ENCODE measurements around the gene DNASE2B. TPM values are rescaled to one million over a fixed set of nuclear protein-coding genes. Genes with fewer than 3 reads are reported as not detected.

DNASE2B gene
- total RNA-seq, 1 experiment from 2014 or later = not detected

DNA sequence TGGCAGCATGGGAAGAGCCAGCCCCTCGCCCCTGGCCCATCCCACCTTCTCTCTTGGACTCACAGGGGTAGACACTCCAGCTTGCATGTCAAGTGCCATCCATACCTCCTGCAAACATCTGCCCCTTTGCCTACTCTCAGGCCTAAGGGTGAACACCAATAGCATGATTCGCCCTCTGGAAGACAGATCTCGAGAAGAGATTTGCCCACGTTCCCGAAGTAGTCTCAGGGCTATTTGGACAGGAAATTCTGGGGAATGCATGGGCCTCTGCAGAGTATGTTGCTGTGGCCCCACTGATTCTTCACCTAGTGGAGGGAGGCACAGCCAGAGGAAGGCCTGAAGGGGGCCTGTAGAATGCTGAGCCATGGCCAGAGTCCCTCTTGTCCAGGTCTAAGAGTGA, 29.8 kb upstream of the DNASE2B start:
- no peak overlapping the region for H4K8ac ChIP-seq (replicated peaks; ENCODE audit: insufficient read length, low read depth, low read length)
- no peaks in the 10 kb centered on the region for H4K20me1 ChIP-seq (ENCODE audit: control insufficient read depth, insufficient read depth, insufficient read length)
- no peak overlapping the region for H2AFZ ChIP-seq (ENCODE audit: low read length)
- Mint-ChIP-seq H3K4me1 (no peaks in the 10 kb centered on the region), H3K36me3 (ENCODE audit: insufficient read depth in 1 of 3, low read depth in 3 of 3) (no peaks in the 10 kb centered on the region; a peak in 1 of 7 replicates), H3K4me3 (no peak overlapping the region), H3K27me3 (ENCODE audit: low read depth) (no peaks in the 10 kb centered on the region; the same call in 1 of the 2 replicates), H3K27ac (no peak overlapping the region), H3K9me3 (no peaks in the 10 kb centered on the region)
- H3K9me3 ChIP-seq (ENCODE audit: control insufficient read depth, low read depth, low read length) = no peaks in the 10 kb centered on the region
- H2BK120ac ChIP-seq (ENCODE audit: low read depth, low read length, poor library complexity, severe bottlenecking) = no peak overlapping the region
- no peak overlapping the region for H4K5ac ChIP-seq (ENCODE audit: insufficient read length, low read depth, low read length)
- no peak overlapping the region for H2BK20ac ChIP-seq (ENCODE audit: low read depth, low read length, poor library complexity, severe bottlenecking)
- H3K56ac ChIP-seq (ENCODE audit: insufficient read length, low read depth, low read length) = no peak overlapping the region
- no peak overlapping the region for H3K27ac ChIP-seq (ENCODE audit: insufficient read length, low read depth, low read length)
- no peaks in the 10 kb centered on the region for H3K4me1 ChIP-seq (ENCODE audit: insufficient read depth, low read length)
- H3K14ac ChIP-seq (ENCODE audit: insufficient read depth, low read length) = no peak overlapping the region
- H3K79me1 ChIP-seq (ENCODE audit: insufficient read depth, low read depth, low read length, poor library complexity, severe bottlenecking) = no peaks in the 10 kb centered on the region
- no peak overlapping the region for H4K91ac ChIP-seq (ENCODE audit: insufficient read length, low read depth, low read length)
- H3K23me2 ChIP-seq (ENCODE audit: insufficient read length, low read depth, low read length, poor library complexity, severe bottlenecking) = no peaks in the 10 kb centered on the region
- TF ChIP-seq, protein P1, sequence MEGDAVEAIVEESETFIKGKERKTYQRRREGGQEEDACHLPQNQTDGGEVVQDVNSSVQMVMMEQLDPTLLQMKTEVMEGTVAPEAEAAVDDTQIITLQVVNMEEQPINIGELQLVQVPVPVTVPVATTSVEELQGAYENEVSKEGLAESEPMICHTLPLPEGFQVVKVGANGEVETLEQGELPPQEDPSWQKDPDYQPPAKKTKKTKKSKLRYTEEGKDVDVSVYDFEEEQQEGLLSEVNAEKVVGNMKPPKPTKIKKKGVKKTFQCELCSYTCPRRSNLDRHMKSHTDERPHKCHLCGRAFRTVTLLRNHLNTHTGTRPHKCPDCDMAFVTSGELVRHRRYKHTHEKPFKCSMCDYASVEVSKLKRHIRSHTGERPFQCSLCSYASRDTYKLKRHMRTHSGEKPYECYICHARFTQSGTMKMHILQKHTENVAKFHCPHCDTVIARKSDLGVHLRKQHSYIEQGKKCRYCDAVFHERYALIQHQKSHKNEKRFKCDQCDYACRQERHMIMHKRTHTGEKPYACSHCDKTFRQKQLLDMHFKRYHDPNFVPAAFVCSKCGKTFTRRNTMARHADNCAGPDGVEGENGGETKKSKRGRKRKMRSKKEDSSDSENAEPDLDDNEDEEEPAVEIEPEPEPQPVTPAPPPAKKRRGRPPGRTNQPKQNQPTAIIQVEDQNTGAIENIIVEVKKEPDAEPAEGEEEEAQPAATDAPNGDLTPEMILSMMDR (conservative IDR thresholded peaks at IDR 0.05) = no peak
- no peak overlapping the region for H3K18ac ChIP-seq (ENCODE audit: insufficient read length, low read depth, low read length)
- H2AK5ac ChIP-seq (ENCODE audit: insufficient read length, low read length) = no peak overlapping the region
- H3K4me2 ChIP-seq (ENCODE audit: insufficient read depth, insufficient read length, low read length) = no peak overlapping the region
- H3K79me2 ChIP-seq (ENCODE audit: insufficient read depth, low read length) = no peaks in the 10 kb centered on the region
- H3K4ac ChIP-seq (ENCODE audit: low read depth, low read length) = no peak overlapping the region
- no peak overlapping the region for H3K23ac ChIP-seq (ENCODE audit: insufficient read length, low read depth, low read length)
- no peak for DNase-seq
- no peak overlapping the region for H2BK15ac ChIP-seq (ENCODE audit: low read depth, low read length)
- WGBS (ENCODE audit: extremely low coverage, insufficient read length, low lambda C conversion rate) = no CpG with 5 or more reads among the region's 5 CpGs
- no peak overlapping the region for H2BK12ac ChIP-seq (ENCODE audit: insufficient read length, low read depth, low read length)
- H3K9ac ChIP-seq (ENCODE audit: extremely low read depth, insufficient read length, low read length) = no peak overlapping the region
- H3T11ph ChIP-seq (ENCODE audit: low read length) = no peak overlapping the region
- H3K27me3 ChIP-seq (ENCODE audit: insufficient read depth, low read length) = no peaks in the 10 kb centered on the region
- H2BK5ac ChIP-seq (ENCODE audit: insufficient read length, low read length) = no peak overlapping the region

All from H9 (cell line).